ENCODE data around the gene PIK3CD. TPM values are rescaled to one million over a fixed set of nuclear protein-coding genes. Genes with fewer than 3 reads are reported as not detected.
"Not testable (repeated sequence)": the region's sequence is repeated elsewhere in the genome, so short reads cannot be mapped to it uniquely, and the experiment has no call there.

The PIK3CD gene
- total RNA-seq, 1 experiment from 2014 or later: 2.5 TPM

- Histone ChIP-seq H3K4me1 (0 out of 2 replicates have a peak, but pooled peaks cover 3% of the 10 kb centered on the region), H3K36me3 (peaks cover 57% of the 10 kb centered on the region), H3K27ac (no peak overlapping the region), H3K27me3 (no peaks in the 10 kb centered on the region), H3K9me3 (replicated peaks) (no peaks in the 10 kb centered on the region), H3K4me3 (no peak overlapping the region)
- DNase-seq: peak in 1 of 2 experiments; percentile 33
Observed at GRCh38 chr1:9612162-9612845, 39.2 kb upstream of the PIK3CD start.

- Histone ChIP-seq H3K27me3 (no peaks in the 10 kb centered on the region), H3K9me3 (replicated peaks) (no peaks in the 10 kb centered on the region), H3K4me3 (no peak overlapping the region), H3K36me3 (peaks cover 51% of the 10 kb centered on the region), H3K4me1 (0 out of 2 replicates have a peak, but pooled peaks cover 3% of the 10 kb centered on the region), H3K27ac (no peak overlapping the region)
- no peak for DNase-seq
Observed at GRCh38 chr1:9612871-9613624, 38.5 kb upstream of the PIK3CD start.

- Histone ChIP-seq H3K4me1 (0 out of 2 replicates have a peak, but pooled peaks cover 3% of the 10 kb centered on the region), H3K27me3 (no peaks in the 10 kb centered on the region), H3K4me3 (no peak overlapping the region), H3K36me3 (peaks cover 46% of the 10 kb centered on the region), H3K27ac (no peak overlapping the region), H3K9me3 (replicated peaks) (no peaks in the 10 kb centered on the region)
- DNase-seq: no peak
Observed at GRCh38 chr1:9613625-9614299, 37.8 kb upstream of the PIK3CD start.

DNA sequence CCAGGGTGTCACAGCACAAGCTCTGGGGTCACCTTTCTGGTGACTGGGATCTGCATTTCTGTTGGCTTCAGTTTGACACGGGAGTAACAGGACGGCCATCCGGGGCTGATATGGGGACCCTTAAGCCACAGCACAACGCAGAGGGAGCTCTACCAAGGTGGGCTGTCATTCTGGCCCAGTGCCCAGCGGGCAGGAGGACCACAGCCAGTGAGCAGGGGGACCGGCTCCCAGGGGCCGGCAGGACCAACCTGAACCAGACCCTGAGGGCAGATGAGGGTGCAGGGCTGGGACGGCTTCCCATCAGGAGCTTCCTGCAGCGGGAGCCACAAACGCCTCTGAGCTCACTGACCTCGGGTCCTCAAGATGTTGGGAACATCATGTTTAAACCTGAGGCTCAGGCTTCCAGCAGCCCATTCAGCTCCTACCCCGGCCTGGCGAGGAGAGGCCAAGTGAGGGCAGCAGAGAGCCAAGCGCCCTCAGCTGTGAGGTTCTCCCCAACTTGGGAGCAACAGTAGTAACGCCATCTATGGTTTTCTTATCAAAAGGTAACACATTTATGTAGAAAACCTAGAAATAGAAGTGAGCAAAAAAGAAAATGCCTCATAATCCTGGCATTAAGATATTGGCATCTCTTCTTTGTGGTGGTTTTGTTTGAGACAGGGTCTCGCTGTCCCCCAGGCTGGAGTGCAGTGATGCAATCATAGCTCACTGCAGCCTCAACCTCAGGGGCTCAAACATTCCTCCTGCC lies 36.0 kb upstream of the PIK3CD start:
- peak; percentile 58 to 62 for DNase-seq
- H3K36me3 ChIP-seq: peaks cover 31% of the 10 kb centered on the region
- H3K4me3 ChIP-seq: no peak overlapping the region
- no peak overlapping the region for H3K27ac ChIP-seq
- H3K9me3 ChIP-seq (replicated peaks): no peaks in the 10 kb centered on the region
- H3K4me1 ChIP-seq: 0 out of 2 replicates have a peak, but pooled peaks cover 3% of the 10 kb centered on the region
- H3K27me3 ChIP-seq: no peaks in the 10 kb centered on the region

- peaks cover 3% of the 10 kb centered on the region; the same call in 1 of the 2 replicates for H3K4me1 ChIP-seq
- H3K27me3 ChIP-seq: no peaks in the 10 kb centered on the region
- no peaks in the 10 kb centered on the region for H3K9me3 ChIP-seq (replicated peaks)
- H3K4me3 ChIP-seq: no peak overlapping the region
- H3K36me3 ChIP-seq: no peaks in the 10 kb centered on the region
- DNase-seq: no peak
- H3K27ac ChIP-seq: no peak overlapping the region
Observed at GRCh38 chr1:9618909-9619679, 32.4 kb upstream of the PIK3CD start.

DNA sequence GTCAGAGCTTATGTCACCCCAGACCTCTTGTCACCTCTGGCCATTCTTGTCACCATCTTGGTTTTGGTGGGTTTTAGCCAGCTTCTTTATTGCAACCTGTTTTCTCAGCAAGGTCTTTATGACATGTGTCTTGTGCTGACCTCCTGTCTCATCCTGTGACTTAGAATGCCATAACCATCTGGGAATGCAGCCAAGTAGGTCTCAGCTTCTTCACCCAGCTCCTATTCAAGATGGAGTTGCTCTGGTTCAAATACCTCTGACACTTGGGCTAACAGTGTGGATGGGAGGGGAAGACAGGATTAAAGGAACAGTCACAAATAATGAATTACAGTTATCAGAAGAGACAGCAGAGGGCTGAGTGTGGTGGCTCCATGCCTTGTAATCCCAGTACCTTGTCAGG lies 30.5 kb upstream of the PIK3CD start:
- H3K27me3 ChIP-seq: no peaks in the 10 kb centered on the region
- H3K27ac ChIP-seq: no peak overlapping the region
- H3K9me3 ChIP-seq (replicated peaks): no peaks in the 10 kb centered on the region
- H3K36me3 ChIP-seq: no peaks in the 10 kb centered on the region
- H3K4me3 ChIP-seq: no peak overlapping the region
- H3K4me1 ChIP-seq: peaks cover 3% of the 10 kb centered on the region; the same call in 1 of the 2 replicates
- DNase-seq: no peak

GRCh38 chr1:9624081-9624480 lies 27.4 kb upstream of the PIK3CD start:
- Histone ChIP-seq H3K36me3 (no peaks in the 10 kb centered on the region), H3K27ac (no peak overlapping the region), H3K4me1 (peaks cover 6% of the 10 kb centered on the region), H3K9me3 (replicated peaks) (no peaks in the 10 kb centered on the region), H3K27me3 (no peaks in the 10 kb centered on the region), H3K4me3 (no peak overlapping the region)
- no peak for DNase-seq

DNA sequence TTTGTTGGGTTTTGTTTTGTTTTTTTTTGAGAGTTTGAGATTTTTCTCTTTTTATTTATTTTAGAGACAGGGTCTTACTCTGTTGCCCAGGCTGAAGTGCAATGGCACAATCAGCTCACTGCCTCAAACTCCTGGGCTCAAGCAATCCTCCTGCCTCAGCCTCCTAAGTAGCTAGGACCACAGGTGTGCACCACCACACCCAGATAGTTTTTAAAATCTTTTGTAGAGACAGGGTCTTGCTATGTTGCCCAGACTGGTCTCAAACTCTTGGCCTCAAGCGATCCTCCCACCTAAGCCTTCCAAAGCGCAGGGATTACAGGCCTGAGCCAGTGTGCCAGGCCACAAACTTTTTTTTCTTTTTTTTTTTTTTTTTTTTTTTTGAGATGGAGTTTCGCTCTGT lies 26.5 kb upstream of the PIK3CD start:
- H3K4me1 ChIP-seq; DNase-seq; H3K9me3 ChIP-seq (replicated peaks); H3K27me3 ChIP-seq; H3K36me3 ChIP-seq; H3K27ac ChIP-seq; H3K4me3 ChIP-seq: not testable (repeated sequence)

DNA sequence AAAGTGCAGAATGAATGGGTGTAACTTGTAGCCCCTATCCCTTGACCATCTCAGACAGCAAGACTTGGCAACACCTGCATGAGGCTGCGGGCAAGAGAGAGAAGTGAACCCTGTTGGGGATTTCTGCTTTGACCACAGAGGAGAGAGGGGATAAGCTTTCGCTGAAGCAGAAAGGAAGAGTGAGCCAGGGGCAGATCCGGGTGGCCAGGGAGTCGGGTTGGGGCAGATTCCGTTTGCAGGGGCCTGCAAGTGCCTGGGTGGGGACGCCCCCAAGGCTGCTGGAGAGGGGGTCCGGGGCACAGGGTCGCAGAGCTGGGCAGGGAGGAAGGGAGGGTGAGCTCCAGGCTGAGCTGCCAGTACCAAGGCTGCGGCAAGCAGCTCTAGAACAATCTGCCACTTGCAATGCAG lies 25.3 kb upstream of the PIK3CD start:
- H3K27me3 ChIP-seq: no peaks in the 10 kb centered on the region
- no peak overlapping the region for H3K27ac ChIP-seq
- peaks cover 6% of the 10 kb centered on the region for H3K4me1 ChIP-seq
- H3K4me3 ChIP-seq: no peak overlapping the region
- DNase-seq: no peak
- H3K9me3 ChIP-seq (replicated peaks): no peaks in the 10 kb centered on the region
- no peaks in the 10 kb centered on the region for H3K36me3 ChIP-seq

DNA sequence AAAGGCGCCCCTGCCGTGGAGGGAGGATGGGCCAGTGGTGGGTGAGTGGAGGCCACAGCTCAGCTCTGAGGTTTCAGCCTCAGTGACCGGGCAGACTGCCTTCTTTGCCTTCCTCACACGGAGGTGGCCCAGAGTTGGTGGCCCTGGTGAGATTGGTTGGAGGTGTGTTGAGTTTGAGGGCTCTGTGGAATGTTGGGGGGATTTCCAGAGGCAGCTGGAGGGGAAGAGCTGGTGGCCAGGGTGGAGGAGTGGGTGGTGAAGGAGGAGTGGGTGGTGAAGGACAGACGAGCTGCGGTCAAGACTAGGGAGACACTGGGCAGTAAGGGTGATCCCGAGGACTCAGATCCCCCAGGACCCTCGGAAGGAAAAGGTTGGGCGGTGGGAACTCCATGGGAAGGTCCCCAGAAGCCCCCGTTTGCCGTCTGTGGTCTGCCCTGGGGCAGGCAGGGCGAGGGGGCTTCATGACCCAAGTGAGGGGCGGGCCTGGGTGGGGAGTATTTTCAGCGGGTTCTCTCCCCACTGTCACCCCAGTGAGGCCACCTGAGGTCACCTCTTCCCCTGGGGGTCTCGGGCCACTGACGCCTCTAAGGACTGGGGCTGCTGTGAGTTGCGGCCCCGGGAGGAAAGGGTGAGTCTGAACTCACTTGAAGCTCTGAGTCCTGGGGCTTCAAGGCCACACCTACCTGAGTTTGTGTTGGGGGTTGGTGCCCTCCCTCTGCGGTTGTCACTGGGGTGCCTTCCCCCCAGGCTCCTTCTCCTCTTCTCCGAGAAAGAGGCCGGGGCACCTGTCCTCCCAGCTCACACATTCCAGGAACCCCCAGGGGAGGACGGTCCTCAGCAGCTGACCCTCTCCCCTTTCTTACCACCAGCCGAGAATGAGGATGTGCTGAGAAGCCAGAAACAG lies 22.7 kb upstream of the PIK3CD start:
- H3K27ac ChIP-seq: no peak overlapping the region
- no peaks in the 10 kb centered on the region for H3K27me3 ChIP-seq
- no peaks in the 10 kb centered on the region for H3K9me3 ChIP-seq (replicated peaks)
- H3K4me1 ChIP-seq: peaks cover 4% of the 10 kb centered on the region; the same call in 1 of the 2 replicates
- no peak overlapping the region for H3K4me3 ChIP-seq
- H3K36me3 ChIP-seq: no peaks in the 10 kb centered on the region
- peak; percentile 71 to 80 for DNase-seq

- Histone ChIP-seq H3K27me3 (no peaks in the 10 kb centered on the region), H3K27ac (no peak overlapping the region), H3K4me3 (no peak overlapping the region), H3K36me3 (no peaks in the 10 kb centered on the region), H3K9me3 (replicated peaks) (peaks cover 5% of the 10 kb centered on the region; the same call in 1 of the 2 replicates), H3K4me1 (peaks cover 4% of the 10 kb centered on the region; the same call in 1 of the 2 replicates)
- no peak for DNase-seq
Observed at GRCh38 chr1:9629445-9630201, 21.9 kb upstream of the PIK3CD start.

- no peak overlapping the region for H3K27ac ChIP-seq
- no peaks in the 10 kb centered on the region for H3K36me3 ChIP-seq
- H3K27me3 ChIP-seq: no peaks in the 10 kb centered on the region
- no peak for DNase-seq
- H3K4me1 ChIP-seq: peaks cover 4% of the 10 kb centered on the region; the same call in 1 of the 2 replicates
- peaks cover 6% of the 10 kb centered on the region; the same call in 1 of the 2 replicates for H3K9me3 ChIP-seq (replicated peaks)
- no peak overlapping the region for H3K4me3 ChIP-seq
Observed at GRCh38 chr1:9630331-9631111, 21.0 kb upstream of the PIK3CD start.
